CD14-positive monocyte (primary cell): Measurements from ENCODE around the gene PIAS1. TPM values are rescaled to one million over a fixed set of nuclear protein-coding genes. Genes with fewer than 3 reads are reported as not detected.

Experiments used
- DNase-seq, 3 donors: peaks; one replicate each; pipeline ENCODE4 v3.0.0-alpha.2; 2011 to 2022
- H2AFZ ChIP-seq: 2 replicates; pipeline ENCODE4 v1.6.0; 2012; ENCODE audit warnings: mild to moderate bottlenecking, low read depth, low read length, inconsistent platforms; ENCODE audit not compliant: insufficient read depth, poor library complexity, severe bottlenecking
- H3K27ac ChIP-seq, 2 donors: 1 replicate in 1 of 2; 2 replicates in 1 of 2; pipeline ENCODE4 v1.5.1; 2012 to 2013; ENCODE audit warnings: low read length in 2 of 2, control low read depth in 1 of 2, inconsistent platforms in 1 of 2, low read depth in 1 of 2, mild to moderate bottlenecking in 1 of 2
- H3K27me3 ChIP-seq, 2 donors: one replicate each; pipeline versions ENCODE4 v1.6.0 to v1.6.1; 2011 to 2013; ENCODE audit warnings: low read length in 2 of 2; ENCODE audit not compliant: control insufficient read depth in 2 of 2, insufficient read depth in 2 of 2
- H3K36me3 ChIP-seq, 2 donors: replicated peaks in 1 of 2; 1 replicate in 1 of 2; 2 replicates in 1 of 2; pipeline versions ENCODE4 v1.5.1 to v1.6.1; 2012 to 2013; ENCODE audit warnings: low read length in 2 of 2, control low read depth in 1 of 2, inconsistent platforms in 1 of 2, mild to moderate bottlenecking in 1 of 2; ENCODE audit not compliant: insufficient read depth in 2 of 2, control insufficient read depth in 1 of 2
- H3K4me1 ChIP-seq, 2 donors: 1 replicate in 1 of 2; 2 replicates in 1 of 2; pipeline versions ENCODE4 v1.5.1 to v1.6.1; 2012 to 2013; ENCODE audit warnings: low read length in 2 of 2, control low read depth in 1 of 2, inconsistent platforms in 1 of 2, mild to moderate bottlenecking in 1 of 2, moderate library complexity in 1 of 2; ENCODE audit not compliant: insufficient read depth in 2 of 2, control insufficient read depth in 1 of 2
- H3K4me2 ChIP-seq: replicated peaks from 2 replicates; pipeline ENCODE3; 2012; ENCODE audit warnings: low read length, moderate library complexity, mild to moderate bottlenecking; ENCODE audit not compliant: poor library complexity, severe bottlenecking; ENCODE audit errors: extremely low read depth
- H3K4me3 ChIP-seq, 3 experiments: fragments of 200-600 bp in 1 of 3; sonication (generic) in 1 of 3; replicated peaks in 1 of 3; 1 replicate in 2 of 3; 2 replicates in 1 of 3; pipeline ENCODE4 v1.5.1; 2011 to 2013; ENCODE audit warnings: low read length in 3 of 3, mild to moderate bottlenecking in 3 of 3, control low read depth in 2 of 3, low read depth in 2 of 3, inconsistent platforms in 1 of 3, moderate library complexity in 1 of 3
- H3K79me2 ChIP-seq: 2 replicates; pipeline ENCODE4 v1.6.0; 2012; ENCODE audit warnings: mild to moderate bottlenecking, control low read depth, inconsistent platforms, low read length, moderate library complexity; ENCODE audit not compliant: insufficient read depth
- H3K9ac ChIP-seq: 2 replicates; pipeline ENCODE4 v1.6.0; 2017; ENCODE audit warnings: low read length, mild to moderate bottlenecking; ENCODE audit not compliant: insufficient read depth, poor library complexity, severe bottlenecking
- H3K9me3 ChIP-seq, 2 donors: replicated peaks in 1 of 2; 1 replicate in 1 of 2; 2 replicates in 1 of 2; pipeline versions ENCODE4 v1.5.1 to v1.6.1; 2012 to 2013; ENCODE audit warnings: low read length in 2 of 2, control low read depth in 1 of 2; ENCODE audit not compliant: control insufficient read depth in 1 of 2, insufficient read depth in 1 of 2
- H4K20me1 ChIP-seq: 2 replicates; pipeline ENCODE4 v1.6.0; 2012; ENCODE audit warnings: mild to moderate bottlenecking, low read length, control low read depth, moderate library complexity; ENCODE audit not compliant: insufficient read depth
- H3K27ac Mint-ChIP-seq, 7 donors: one replicate each; pipeline ENCODE4 v1.8.0; 2020; ENCODE audit warnings: mild to moderate bottlenecking in 7 of 7, mixed read lengths in 7 of 7, moderate library complexity in 6 of 7, inconsistent platforms in 2 of 7
- H3K27me3 Mint-ChIP-seq, 3 donors: one replicate each; pipeline ENCODE4 v1.8.0; 2021 to 2022; ENCODE audit warnings: low read depth in 3 of 3, mild to moderate bottlenecking in 3 of 3, mixed read lengths in 3 of 3, moderate library complexity in 3 of 3, inconsistent platforms in 1 of 3
- H3K36me3 Mint-ChIP-seq, 2 donors: one replicate each; pipeline ENCODE4 v1.8.0; 2020; ENCODE audit warnings: mixed read lengths in 2 of 2, inconsistent platforms in 1 of 2, mild to moderate bottlenecking in 1 of 2
- H3K4me1 Mint-ChIP-seq: one replicate; pipeline ENCODE4 v1.8.0; 2020; ENCODE audit warnings: mild to moderate bottlenecking, mixed read lengths
- H3K4me3 Mint-ChIP-seq, 2 donors: one replicate each; pipeline ENCODE4 v1.8.0; 2020; ENCODE audit warnings: mild to moderate bottlenecking in 2 of 2, mixed read lengths in 2 of 2, moderate library complexity in 1 of 2
- H3K9me3 Mint-ChIP-seq, 7 donors: one replicate each; pipeline ENCODE4 v1.8.0; 2020 to 2022; ENCODE audit warnings: mixed read lengths in 7 of 7, mild to moderate bottlenecking in 6 of 7, moderate library complexity in 6 of 7, inconsistent platforms in 2 of 7
- CTCF ChIP-seq: fragments of 200-600 bp; IDR thresholded peaks from one replicate; pipeline ENCODE4 v1.8.0; 2022; ENCODE audit warnings: antibody characterized with exemption, mild to moderate bottlenecking
- WGBS: methylation state at CpG from one replicate; pipeline ENCODE4 v1.1.5; 2013; ENCODE audit warnings: missing lambda C conversion rate; ENCODE audit not compliant: insufficient coverage; 5-methylcytosine and 5-hydroxymethylcytosine counted together
- intact Hi-C, 2 donors: fragments of 100-400 bp; cut with micrococcal nuclease; formaldehyde crosslinking; loops; one replicate each; pipeline versions ENCODE4 v1.15.0 to v1.15.1; 2023
- polyA plus RNA-seq, 3 donors: library from polyadenylated mRNA; depleted of rRNA in 1 of 3; unstranded in 2 of 3; stranded (reverse) in 1 of 3; fragments of 300-500 nt in 2 of 3; fragments of >200 nt in 1 of 3; fragmentation: Illumina TruSeq in 2 of 3; gene quantifications; 1 replicate in 2 of 3; 2 replicates in 1 of 3; pipeline ENCODE4 v1.2.3, GENCODE V29; 2012 to 2021

The PIAS1 gene
- polyA plus RNA-seq, 3 donors: 47.3 to 109 (median 89.8) TPM

- Mint-ChIP-seq H3K36me3 (peaks cover 28 to 56% of the 10 kb centered on the region in 2 donors), H3K27ac (no peak overlapping the region), H3K9me3 (peaks cover 6 to 18% (median 13%) of the 10 kb centered on the region in 7 donors), H3K27me3 (no peaks in the 10 kb centered on the region), H3K4me1 (peaks cover 22% of the 10 kb centered on the region), H3K4me3 (no peak overlapping the region)
- DNase-seq: no peak
- no peak for TF ChIP-seq CTCF
- Histone ChIP-seq H2AFZ (no peak overlapping the region), H3K36me3 (peaks cover 9 to 50% of the 10 kb centered on the region in 2 donors), H3K79me2 (peaks cover 100% of the 10 kb centered on the region), H3K4me2 (no peak overlapping the region), H3K4me1 (peaks cover 0 to 12% of the 10 kb centered on the region in 2 donors), H3K27ac (no peak overlapping the region), H3K4me3 (no peak overlapping the region), H4K20me1 (peaks cover 100% of the 10 kb centered on the region), H3K9me3 (peaks cover 12 to 19% of the 10 kb centered on the region in 2 donors), H3K9ac (no peak overlapping the region), H3K27me3 (no peaks in the 10 kb centered on the region)
- WGBS: no CpG with 5 or more reads among the region's 1 CpG
- intact Hi-C loops: no loop called here
These were observed 42.0 kb downstream of the PIAS1 start for GRCh38 chr15:68096099-68096498.

- no peak overlapping the region for H3K4me3 ChIP-seq
- no peak for DNase-seq
- TF ChIP-seq CTCF: no peak
- no peak overlapping the region for H3K9ac ChIP-seq
- no peak overlapping the region for H3K27ac ChIP-seq
- H3K27me3 ChIP-seq: no peaks in the 10 kb centered on the region
- peaks cover 10 to 50% of the 10 kb centered on the region in 2 donors for H3K36me3 ChIP-seq
- no peak overlapping the region for H3K4me3 Mint-ChIP-seq
- peaks cover 100% of the 10 kb centered on the region for H3K79me2 ChIP-seq
- peaks cover 29% of the 10 kb centered on the region for H3K4me1 Mint-ChIP-seq
- H3K9me3 Mint-ChIP-seq: peaks cover 6 to 18% (median 13%) of the 10 kb centered on the region in 7 donors
- peaks cover 34 to 63% of the 10 kb centered on the region in 2 donors for H3K36me3 Mint-ChIP-seq
- peaks cover 0 to 12% of the 10 kb centered on the region in 2 donors for H3K4me1 ChIP-seq
- intact Hi-C loops: no loop called here
- no peak overlapping the region for H2AFZ ChIP-seq
- H3K27me3 Mint-ChIP-seq: no peaks in the 10 kb centered on the region
- H4K20me1 ChIP-seq: peaks cover 100% of the 10 kb centered on the region
- peaks cover 12 to 19% of the 10 kb centered on the region in 2 donors for H3K9me3 ChIP-seq
- no peak overlapping the region for H3K27ac Mint-ChIP-seq
- H3K4me2 ChIP-seq: no peak overlapping the region
These were observed 42.9 kb downstream of the PIAS1 start for GRCh38 chr15:68097029-68097428.
